ENCODE measurements around the gene DUOXA2. TPM values are rescaled to one million over a fixed set of nuclear protein-coding genes. Genes with fewer than 3 reads are reported as not detected.

DUOXA2 gene
- polyA plus RNA-seq, 1 donor from 2014 or later, result not detected

DNA sequence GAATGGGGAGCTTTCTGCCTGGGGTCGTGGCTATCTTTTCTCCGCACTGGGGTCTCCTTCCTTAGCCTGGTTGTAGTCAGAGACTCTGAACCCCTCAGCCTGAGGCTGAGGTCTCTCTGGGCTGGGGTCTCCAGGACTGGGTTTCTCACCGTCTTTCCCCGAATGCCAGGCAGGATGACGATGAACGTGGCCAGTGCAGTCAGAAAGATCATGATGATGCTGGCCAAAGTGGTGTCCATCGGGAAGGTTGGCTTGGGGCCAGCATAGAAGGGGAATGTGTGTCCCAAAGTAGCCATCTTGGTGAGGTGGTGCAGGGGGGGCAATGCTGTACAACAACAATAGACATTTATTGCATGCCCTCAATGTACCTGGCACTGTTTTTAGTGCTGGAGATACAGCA is 8.6 kb downstream of the DUOXA2 start:
- Histone ChIP-seq H3K27me3 (ENCODE audit: insufficient read depth, low read depth, low read length) (peaks cover 59% of the 10 kb centered on the region), H3K9ac (ENCODE audit: low read length) (no peak overlapping the region), H4K20me1 (ENCODE audit: insufficient read depth) (no peaks in the 10 kb centered on the region), H3K36me3 (ENCODE audit: insufficient read depth, low read length) (no peaks in the 10 kb centered on the region), H3F3A (ENCODE audit: insufficient read depth, low read length, poor library complexity, severe bottlenecking) (no peaks in the 10 kb centered on the region), H3K27ac (ENCODE audit: low read length) (no peak overlapping the region), H3K79me2 (replicated peaks; ENCODE audit: insufficient read depth, low read length) (no peaks in the 10 kb centered on the region), H2AFZ (ENCODE audit: low read depth, low read length) (no peak overlapping the region), H3K9me2 (ENCODE audit: insufficient read depth, low read length) (no peaks in the 10 kb centered on the region), H3K4me3 (ENCODE audit: low read length) (no peak overlapping the region), H3K9me3 (ENCODE audit: low read length) (no peaks in the 10 kb centered on the region), H3K4me2 (ENCODE audit: low read length) (no peak overlapping the region)
- TF ChIP-seq SMC3 (conservative IDR thresholded peaks at IDR 0.05; ENCODE audit: poor library complexity) (no peak), EP300 (conservative IDR thresholded peaks at IDR 0.05; ENCODE audit: poor library complexity, severe bottlenecking) (no peak), TAF1 (IDR thresholded peaks at IDR 0.05; ENCODE audit: low read depth) (no peak), RAD21 (conservative IDR thresholded peaks at IDR 0.05) (no peak), POLR2AphosphoS5 (IDR thresholded peaks at IDR 0.05) (no peak), MXI1 (conservative IDR thresholded peaks at IDR 0.05; ENCODE audit: poor library complexity, severe bottlenecking) (no peak), EZH2 (IDR thresholded peaks at IDR 0.05; ENCODE audit: borderline replicate concordance, insufficient read depth, low read length, poor library complexity, severe bottlenecking) (no peak)
- TF ChIP-seq, protein P1, sequence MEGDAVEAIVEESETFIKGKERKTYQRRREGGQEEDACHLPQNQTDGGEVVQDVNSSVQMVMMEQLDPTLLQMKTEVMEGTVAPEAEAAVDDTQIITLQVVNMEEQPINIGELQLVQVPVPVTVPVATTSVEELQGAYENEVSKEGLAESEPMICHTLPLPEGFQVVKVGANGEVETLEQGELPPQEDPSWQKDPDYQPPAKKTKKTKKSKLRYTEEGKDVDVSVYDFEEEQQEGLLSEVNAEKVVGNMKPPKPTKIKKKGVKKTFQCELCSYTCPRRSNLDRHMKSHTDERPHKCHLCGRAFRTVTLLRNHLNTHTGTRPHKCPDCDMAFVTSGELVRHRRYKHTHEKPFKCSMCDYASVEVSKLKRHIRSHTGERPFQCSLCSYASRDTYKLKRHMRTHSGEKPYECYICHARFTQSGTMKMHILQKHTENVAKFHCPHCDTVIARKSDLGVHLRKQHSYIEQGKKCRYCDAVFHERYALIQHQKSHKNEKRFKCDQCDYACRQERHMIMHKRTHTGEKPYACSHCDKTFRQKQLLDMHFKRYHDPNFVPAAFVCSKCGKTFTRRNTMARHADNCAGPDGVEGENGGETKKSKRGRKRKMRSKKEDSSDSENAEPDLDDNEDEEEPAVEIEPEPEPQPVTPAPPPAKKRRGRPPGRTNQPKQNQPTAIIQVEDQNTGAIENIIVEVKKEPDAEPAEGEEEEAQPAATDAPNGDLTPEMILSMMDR (IDR thresholded peaks at IDR 0.05; ENCODE audit: poor library complexity, severe bottlenecking), result no peak
- TF ChIP-seq, protein P2, sequence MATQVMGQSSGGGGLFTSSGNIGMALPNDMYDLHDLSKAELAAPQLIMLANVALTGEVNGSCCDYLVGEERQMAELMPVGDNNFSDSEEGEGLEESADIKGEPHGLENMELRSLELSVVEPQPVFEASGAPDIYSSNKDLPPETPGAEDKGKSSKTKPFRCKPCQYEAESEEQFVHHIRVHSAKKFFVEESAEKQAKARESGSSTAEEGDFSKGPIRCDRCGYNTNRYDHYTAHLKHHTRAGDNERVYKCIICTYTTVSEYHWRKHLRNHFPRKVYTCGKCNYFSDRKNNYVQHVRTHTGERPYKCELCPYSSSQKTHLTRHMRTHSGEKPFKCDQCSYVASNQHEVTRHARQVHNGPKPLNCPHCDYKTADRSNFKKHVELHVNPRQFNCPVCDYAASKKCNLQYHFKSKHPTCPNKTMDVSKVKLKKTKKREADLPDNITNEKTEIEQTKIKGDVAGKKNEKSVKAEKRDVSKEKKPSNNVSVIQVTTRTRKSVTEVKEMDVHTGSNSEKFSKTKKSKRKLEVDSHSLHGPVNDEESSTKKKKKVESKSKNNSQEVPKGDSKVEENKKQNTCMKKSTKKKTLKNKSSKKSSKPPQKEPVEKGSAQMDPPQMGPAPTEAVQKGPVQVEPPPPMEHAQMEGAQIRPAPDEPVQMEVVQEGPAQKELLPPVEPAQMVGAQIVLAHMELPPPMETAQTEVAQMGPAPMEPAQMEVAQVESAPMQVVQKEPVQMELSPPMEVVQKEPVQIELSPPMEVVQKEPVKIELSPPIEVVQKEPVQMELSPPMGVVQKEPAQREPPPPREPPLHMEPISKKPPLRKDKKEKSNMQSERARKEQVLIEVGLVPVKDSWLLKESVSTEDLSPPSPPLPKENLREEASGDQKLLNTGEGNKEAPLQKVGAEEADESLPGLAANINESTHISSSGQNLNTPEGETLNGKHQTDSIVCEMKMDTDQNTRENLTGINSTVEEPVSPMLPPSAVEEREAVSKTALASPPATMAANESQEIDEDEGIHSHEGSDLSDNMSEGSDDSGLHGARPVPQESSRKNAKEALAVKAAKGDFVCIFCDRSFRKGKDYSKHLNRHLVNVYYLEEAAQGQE (IDR thresholded peaks at IDR 0.05; ENCODE audit: borderline replicate concordance), result no peak

DNA sequence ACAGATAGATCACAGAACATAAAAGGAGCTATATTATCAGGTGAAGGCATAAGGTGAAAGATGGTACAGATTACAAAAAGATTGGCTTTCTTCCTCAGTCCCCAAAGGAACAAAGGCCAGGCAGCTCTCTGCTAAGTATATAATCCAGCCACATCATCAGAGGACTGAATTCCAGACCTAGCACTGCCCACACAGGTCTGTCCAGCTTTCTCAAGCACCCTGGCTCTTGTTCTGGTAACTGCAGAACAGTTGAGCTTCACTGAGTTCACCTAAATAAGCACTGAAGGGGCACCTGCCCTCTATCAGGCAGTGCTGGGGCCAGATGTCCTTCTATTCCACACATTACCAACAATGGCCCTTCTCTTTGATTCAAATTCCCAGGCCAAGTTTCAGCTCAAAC is 9.3 kb downstream of the DUOXA2 start:
- no peaks in the 10 kb centered on the region for H3K79me2 ChIP-seq (replicated peaks; ENCODE audit: insufficient read depth, low read length)
- TF ChIP-seq EZH2 (IDR thresholded peaks at IDR 0.05; ENCODE audit: borderline replicate concordance, insufficient read depth, low read length, poor library complexity, severe bottlenecking) (no peak), SMC3 (conservative IDR thresholded peaks at IDR 0.05; ENCODE audit: poor library complexity) (no peak), RAD21 (conservative IDR thresholded peaks at IDR 0.05) (no peak), TAF1 (IDR thresholded peaks at IDR 0.05; ENCODE audit: low read depth) (no peak), EP300 (conservative IDR thresholded peaks at IDR 0.05; ENCODE audit: poor library complexity, severe bottlenecking) (no peak), MXI1 (conservative IDR thresholded peaks at IDR 0.05; ENCODE audit: poor library complexity, severe bottlenecking) (no peak), POLR2AphosphoS5 (IDR thresholded peaks at IDR 0.05) (no peak)
- TF ChIP-seq, protein P1 (IDR thresholded peaks at IDR 0.05; ENCODE audit: poor library complexity, severe bottlenecking), result no peak
- TF ChIP-seq, protein P2 (IDR thresholded peaks at IDR 0.05; ENCODE audit: borderline replicate concordance), result no peak
- H2AFZ ChIP-seq (ENCODE audit: low read depth, low read length), result no peak overlapping the region
- no peak overlapping the region for H3K4me3 ChIP-seq (ENCODE audit: low read length)
- no peaks in the 10 kb centered on the region for H3K9me3 ChIP-seq (ENCODE audit: low read length)
- no peaks in the 10 kb centered on the region for H4K20me1 ChIP-seq (ENCODE audit: insufficient read depth)
- no peak overlapping the region for H3K4me2 ChIP-seq (ENCODE audit: low read length)
- no peaks in the 10 kb centered on the region for H3K9me2 ChIP-seq (ENCODE audit: insufficient read depth, low read length)
- no peak overlapping the region for H3K9ac ChIP-seq (ENCODE audit: low read length)
- H3F3A ChIP-seq (ENCODE audit: insufficient read depth, low read length, poor library complexity, severe bottlenecking), result no peaks in the 10 kb centered on the region
- H3K27ac ChIP-seq (ENCODE audit: low read length), result no peak overlapping the region
- peaks cover 61% of the 10 kb centered on the region for H3K27me3 ChIP-seq (ENCODE audit: insufficient read depth, low read depth, low read length)
- H3K36me3 ChIP-seq (ENCODE audit: insufficient read depth, low read length), result no peaks in the 10 kb centered on the region
